Endothelial cell of umbilical vein (primary cell): ENCODE results near the gene ESPN. TPM values are rescaled to one million over a fixed set of nuclear protein-coding genes. Genes with fewer than 3 reads are reported as not detected.

Experiments
- BruUV-seq: library from RNA; stranded (reverse); fragments of 400-500 nt; replicated peaks from 2 replicates; lab custom pipeline; 2021; lab: Mats Ljungman, UMichigan
- CTCF ChIA-PET: fragments of 300-600, 350-600 bp; sonication (Branson Sonifier 250); formaldehyde crosslinking; loops from one replicate; lab custom pipeline; 2021; ENCODE audit warnings: antibody characterized with exemption, inconsistent platforms; lab: Charles Lee
- POLR2A ChIA-PET: fragments of 300-600, 350-600 bp; sonication (Branson Sonifier 250); formaldehyde crosslinking; loops from one replicate; lab custom pipeline; 2021; ENCODE audit warnings: antibody characterized with exemption, inconsistent platforms; lab: Charles Lee
- DNase-seq: peaks from one replicate; pipeline ENCODE4 v3.0.0-alpha.2; 2011; ENCODE audit warnings: low read depth, low spot score
- FAIRE-seq: peaks from 2 replicates; lab custom pipeline; 2011; peaks lifted over from hg19 to GRCh38; lab: Jason Lieb, UNC
- H2AFZ ChIP-seq: 2 replicates; pipeline ENCODE4 v1.6.0; 2012; ENCODE audit warnings: low read depth, low read length, control low read depth, inconsistent platforms
- H3K27ac ChIP-seq: 2 replicates; pipeline ENCODE4 v1.5.1; 2011; ENCODE audit warnings: low read depth, mild to moderate bottlenecking, control low read depth, low read length, moderate library complexity; ENCODE audit not compliant: insufficient read depth
- H3K27me3 ChIP-seq, 2 experiments: 2 replicates each; pipeline versions ENCODE4 v1.6.0 to v1.6.1; 2011; ENCODE audit warnings: low read length in 2 of 2, mixed read lengths in 1 of 2; ENCODE audit not compliant: control insufficient read depth in 2 of 2, insufficient read depth in 2 of 2
- H3K36me3 ChIP-seq, 2 experiments: 2 replicates in 1 of 2; 3 replicates in 1 of 2; pipeline ENCODE4 v1.5.1; 2011; ENCODE audit warnings: low read length in 2 of 2, mild to moderate bottlenecking in 1 of 2, moderate library complexity in 1 of 2; ENCODE audit not compliant: control insufficient read depth in 2 of 2, insufficient read depth in 2 of 2; ENCODE audit errors: extremely low read depth in 1 of 2
- H3K4me1 ChIP-seq: 3 replicates; pipeline ENCODE4 v1.5.1; 2011; ENCODE audit warnings: mild to moderate bottlenecking, low read length; ENCODE audit not compliant: control insufficient read depth, insufficient read depth; ENCODE audit errors: extremely low read depth
- H3K4me2 ChIP-seq: 2 replicates; pipeline ENCODE4 v1.6.1; 2011; ENCODE audit warnings: low read length, control low read depth, mixed read lengths; ENCODE audit not compliant: insufficient read depth
- H3K4me3 ChIP-seq, 3 experiments: fragments of 200-600 bp in 1 of 3; sonication (generic), shearing (Covaris generic) in 1 of 3; replicated peaks in 1 of 3; 2 replicates each; pipeline ENCODE4 v1.5.1; 2011 to 2016; ENCODE audit warnings: control low read depth in 3 of 3, low read length in 3 of 3, mild to moderate bottlenecking in 2 of 3, inconsistent platforms in 1 of 3, low read depth in 1 of 3, moderate library complexity in 1 of 3; ENCODE audit not compliant: insufficient read depth in 1 of 3
- H3K79me2 ChIP-seq: 2 replicates; pipeline ENCODE4 v1.6.0; 2012; ENCODE audit warnings: low read length, inconsistent platforms; ENCODE audit not compliant: control insufficient read depth, insufficient read depth
- H3K9ac ChIP-seq: replicated peaks from 2 replicates; pipeline ENCODE3; 2011; ENCODE audit warnings: low read length, control low read depth; ENCODE audit not compliant: insufficient read depth; ENCODE audit errors: extremely low read depth
- H3K9me1 ChIP-seq: replicated peaks from 3 replicates; pipeline ENCODE4 v1.6.0; 2011; ENCODE audit warnings: mild to moderate bottlenecking, low read length; ENCODE audit not compliant: control insufficient read depth, insufficient read depth; ENCODE audit errors: extremely low read depth
- H3K9me3 ChIP-seq: replicated peaks from 2 replicates; pipeline ENCODE4 v1.5.1; 2012; ENCODE audit warnings: low read length, inconsistent platforms; ENCODE audit not compliant: control insufficient read depth, insufficient read depth
- H4K20me1 ChIP-seq: replicated peaks from 2 replicates; pipeline ENCODE3; 2011; ENCODE audit warnings: mild to moderate bottlenecking, low read length; ENCODE audit not compliant: control insufficient read depth, insufficient read depth; ENCODE audit errors: extremely low read depth
- FOS ChIP-seq: IDR thresholded peaks from 2 replicates; pipeline ENCODE4 v1.6.1; 2011; ENCODE audit warnings: mild to moderate bottlenecking, low read length, moderate library complexity, borderline replicate concordance; ENCODE audit not compliant: insufficient read depth
- JUN ChIP-seq: IDR thresholded peaks from 2 replicates; pipeline ENCODE4 v1.6.1; 2011; ENCODE audit warnings: borderline replicate concordance, low read depth; ENCODE audit not compliant: insufficient read length, insufficient read depth
- MAX ChIP-seq: IDR thresholded peaks from 2 replicates; pipeline ENCODE4 v1.6.1; 2011; ENCODE audit not compliant: insufficient read depth, insufficient read length
- POLR2A ChIP-seq: IDR thresholded peaks from 2 replicates; pipeline ENCODE4 v1.6.1; 2012; ENCODE audit warnings: low read depth, mild to moderate bottlenecking, control low read depth, low read length
- POLR2AphosphoS5 ChIP-seq: IDR thresholded peaks from 2 replicates; pipeline ENCODE4 v1.6.1; 2012; ENCODE audit warnings: low read depth, mild to moderate bottlenecking, control low read depth, low read length, moderate library complexity; ENCODE audit not compliant: insufficient read depth
- dilution Hi-C: fragments of 300-500 bp; cut with MboI; formaldehyde crosslinking; loops from one replicate; pipeline ENCODE4 v1.15.0; 2019; ENCODE audit warnings: low sequenced_read_pairs; ENCODE audit not compliant: extremely low pct_ligation_motif_present
- intact Hi-C: fragments of 100-400 bp; cut with micrococcal nuclease; formaldehyde crosslinking; loops from one replicate; pipeline ENCODE4 v1.10.0; 2022
- polyA plus RNA-seq, 4 experiments: library from polyadenylated mRNA; depleted of rRNA in 3 of 4; stranded (reverse) in 3 of 4; unstranded in 1 of 4; fragments of >200 nt; gene quantifications; 2 replicates each; pipeline versions ENCODE4 v1.2.1 to v1.2.3, GENCODE V29; 2011 to 2012; ENCODE audit warnings: missing spikeins in 1 of 4
- total RNA-seq: library from RNA; stranded (reverse); gene quantifications from 2 replicates; pipeline ENCODE4 v1.2.3, GENCODE V29; 2021

ESPN gene
- total and polyA plus RNA-seq, 2 donors (not counting 3 experiments of a cell fraction or from before 2014, with no cell fraction given) = 0.54 to 0.71 TPM

GRCh38 chr1:6385488-6386191, 38.9 kb upstream of the ESPN start:
- no peaks in the 10 kb centered on the region for H3K9me3 ChIP-seq
- peaks cover 12% of the 10 kb centered on the region for H3K4me1 ChIP-seq
- H3K27ac ChIP-seq = peak overlapping the region; percentile 62
- no peaks in the 10 kb centered on the region for H4K20me1 ChIP-seq
- H3K27me3 ChIP-seq = no peaks in the 10 kb centered on the region
- DNase-seq (peak; percentile 48), FAIRE-seq (peak; percentile 68)
- H3K4me2 ChIP-seq = peak overlapping the region; percentile 23
- TF ChIP-seq POLR2AphosphoS5 (peak; percentile 14), POLR2A (no peak), JUN (no peak), MAX (no peak)
- no peak overlapping the region for H3K4me3 ChIP-seq
- ChIA-PET CTCF (interaction anchor here (1.0 to 5.9 kb wide), 15 partner anchors 11 to 138 kb away, joined by 3 to 27 read pairs (median 4); no protein-coding TSS in a partner anchor), POLR2A (no interaction called here)
- intact Hi-C loops (loop anchor here (1.0 kb wide), 1 partner anchor 8 kb away; the partner anchor contains the start of gene ACOT7), dilution Hi-C loops (no loop called here)
- no peaks in the 10 kb centered on the region for H3K9me1 ChIP-seq
- peak overlapping the region; percentile 49 for H2AFZ ChIP-seq
- BruUV-seq = no TSS peak
- peak overlapping the region; percentile 19 for H3K9ac ChIP-seq
- no peaks in the 10 kb centered on the region for H3K36me3 ChIP-seq
- H3K79me2 ChIP-seq = peaks cover 16% of the 10 kb centered on the region

GRCh38 chr1:6386371-6386949, 38.1 kb upstream of the ESPN start:
- H4K20me1 ChIP-seq = no peaks in the 10 kb centered on the region
- no TSS peak for BruUV-seq
- no peak overlapping the region for H3K9ac ChIP-seq
- H3K4me2 ChIP-seq = no peak overlapping the region
- intact Hi-C loops (no loop called here), dilution Hi-C loops (no loop called here)
- no peaks in the 10 kb centered on the region for H3K9me3 ChIP-seq
- H3K9me1 ChIP-seq = no peaks in the 10 kb centered on the region
- ChIA-PET CTCF (interaction anchor here (0.8 to 5.9 kb wide), 10 partner anchors 10 to 142 kb away, joined by 3 to 27 read pairs (median 3); no protein-coding TSS in a partner anchor), POLR2A (no interaction called here)
- DNase-seq (no peak), FAIRE-seq (peak; percentile 77)
- H3K36me3 ChIP-seq = no peaks in the 10 kb centered on the region
- peaks cover 12% of the 10 kb centered on the region for H3K4me1 ChIP-seq
- peaks cover 22% of the 10 kb centered on the region for H3K79me2 ChIP-seq
- peak overlapping the region; percentile 62 for H3K27ac ChIP-seq
- H3K27me3 ChIP-seq = no peaks in the 10 kb centered on the region
- TF ChIP-seq POLR2A = no peak
- TF ChIP-seq FOS = peak; percentile 27
- H3K4me3 ChIP-seq = no peak overlapping the region
- H2AFZ ChIP-seq = no peak overlapping the region
